GM19351 (cell line): Measurements from ENCODE around the gene OLR1.
"Not testable (repeated sequence)": the region's sequence is repeated elsewhere in the genome, so short reads cannot be mapped to it uniquely, and the experiment has no call there.

Experiments used
- ATAC-seq: cut with Tn5 transposase; IDR thresholded peaks from one replicate; pipeline ENCODE4 v1.9.1; 2021; ENCODE audit warnings: mild to moderate bottlenecking, moderate library complexity; ENCODE audit not compliant: unreplicated experiment

The OLR1 gene

GRCh38 chr12:10191865-10192264, 19.9 kb upstream of the OLR1 start:
- no peak for ATAC-seq

GRCh38 chr12:10190558-10191388, 18.8 kb upstream of the OLR1 start:
- peak; percentile 86 for ATAC-seq

GRCh38 chr12:10189653-10190052, 17.7 kb upstream of the OLR1 start:
- ATAC-seq = no peak

- not testable (repeated sequence) for ATAC-seq
Measured at GRCh38 chr12:10186958-10187357, 15.0 kb upstream of the OLR1 start.

- ATAC-seq = no peak
Measured at GRCh38 chr12:10186299-10186698, 14.4 kb upstream of the OLR1 start.

GRCh38 chr12:10184261-10184843, 12.4 kb upstream of the OLR1 start:
- ATAC-seq = no peak

- ATAC-seq = no peak
Measured at GRCh38 chr12:10182354-10183049, 10.6 kb upstream of the OLR1 start.

- no peak for ATAC-seq
Measured at GRCh38 chr12:10179776-10180181, 7.8 kb upstream of the OLR1 start.

- no peak for ATAC-seq
Measured at GRCh38 chr12:10178821-10179220, 6.9 kb upstream of the OLR1 start, which contains the start of gene TMEM52B. TMEM52B (plus strand) TSS chr12:10179032; CDS start chr12:10179575, 543 bp downstream.

- ATAC-seq = no peak
Measured at GRCh38 chr12:10175846-10176636, 4.1 kb upstream of the OLR1 start.

- no peak for ATAC-seq
Measured at GRCh38 chr12:10174986-10175614, 3.2 kb upstream of the OLR1 start.

GRCh38 chr12:10170216-10170615, 1.7 kb downstream of the OLR1 start:
- ATAC-seq = no peak

GRCh38 chr12:10169104-10169503, 2.8 kb downstream of the OLR1 start:
- no peak for ATAC-seq

- no peak for ATAC-seq
Measured at GRCh38 chr12:10167599-10167998, 4.3 kb downstream of the OLR1 start.

- ATAC-seq = no peak
Measured at GRCh38 chr12:10165421-10165820, 6.5 kb downstream of the OLR1 start.

GRCh38 chr12:10163084-10163483, 8.8 kb downstream of the OLR1 start:
- ATAC-seq = no peak

- no peak for ATAC-seq
Measured at GRCh38 chr12:10160617-10161385, 11.1 kb downstream of the OLR1 start.

- ATAC-seq = no peak
Measured at GRCh38 chr12:10159280-10159679, 12.7 kb downstream of the OLR1 start.

GRCh38 chr12:10158406-10158805, 13.5 kb downstream of the OLR1 start:
- ATAC-seq = no peak

- no peak for ATAC-seq
Measured at GRCh38 chr12:10155966-10156365, 16.0 kb downstream of the OLR1 start.
